Activated naive CD4-positive, alpha-beta T cell (primary cell): ENCODE results near the gene ECE1.
"Not testable (repeated sequence)": the region's sequence is repeated elsewhere in the genome, so short reads cannot be mapped to it uniquely, and the experiment has no call there.

ENCODE experiments used
- DNase-seq, 4 experiments: peaks; one replicate each; lab custom pipeline; 2025; lab: John Stamatoyannopoulos, UW

Gene ECE1

DNA sequence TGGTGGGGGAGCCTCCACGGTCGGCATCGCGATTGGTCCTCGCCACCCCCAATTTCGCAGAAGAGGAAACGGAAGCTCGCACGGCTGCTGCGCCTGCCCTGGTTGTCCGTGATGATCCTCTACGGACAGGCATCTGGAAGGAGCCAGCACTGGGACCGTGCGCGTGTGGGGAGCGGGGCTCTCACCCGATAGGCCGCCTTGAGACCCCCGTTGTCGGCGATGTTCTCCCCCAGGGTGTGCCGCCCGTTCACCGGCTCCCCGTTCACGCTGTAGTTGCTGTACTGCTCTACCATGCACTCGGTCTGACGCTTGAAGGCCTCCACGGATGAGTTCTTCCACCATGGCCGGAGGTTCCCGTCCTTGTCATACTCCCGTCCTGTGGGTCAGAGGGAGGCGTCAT, 65.2 kb downstream of the ECE1 start:
- no peak for DNase-seq

- no peak for DNase-seq
Observed at GRCh38 chr1:21220815-21221214, 69.4 kb downstream of the ECE1 start.

GRCh38 chr1:21219674-21220073, 70.6 kb downstream of the ECE1 start:
- DNase-seq, result no peak

- peak in 2 of 4 experiments; percentile 18 to 27 for DNase-seq
Observed at GRCh38 chr1:21217812-21218596, 72.3 kb downstream of the ECE1 start.

GRCh38 chr1:21216835-21217811, 73.1 kb downstream of the ECE1 start:
- peak; percentile 16 to 57 (median 36) for DNase-seq

GRCh38 chr1:21212126-21212525, 78.1 kb downstream of the ECE1 start:
- no peak for DNase-seq

DNA sequence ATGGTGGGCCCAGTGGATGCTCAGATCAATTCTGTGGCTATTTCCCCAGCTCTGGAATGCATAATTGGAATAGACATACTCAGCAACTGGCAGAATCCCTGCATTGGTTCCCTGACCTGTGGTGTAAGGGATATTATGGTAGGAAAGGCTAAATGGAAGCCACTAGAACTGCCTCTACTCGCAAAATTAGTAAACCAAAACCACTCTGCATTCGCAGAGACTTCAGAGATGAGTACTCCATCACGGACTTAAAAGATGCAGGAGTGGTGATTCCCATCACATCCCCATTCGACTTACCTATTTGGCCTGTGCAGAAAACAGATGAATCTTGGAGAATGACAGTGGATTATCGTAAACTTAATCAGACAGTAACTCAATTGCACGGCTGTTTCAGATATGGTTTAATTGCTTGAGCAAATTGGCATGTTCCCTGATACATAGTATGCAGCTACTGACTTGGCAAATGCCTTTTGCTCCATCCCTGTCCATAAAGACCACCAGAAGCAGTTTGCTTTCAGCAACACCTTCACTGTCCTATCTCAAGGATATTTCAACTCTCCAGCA, 82.0 kb downstream of the ECE1 start:
- not testable (repeated sequence) for DNase-seq

- DNase-seq, result no peak
Observed at GRCh38 chr1:21206117-21206516, 84.1 kb downstream of the ECE1 start.

DNA sequence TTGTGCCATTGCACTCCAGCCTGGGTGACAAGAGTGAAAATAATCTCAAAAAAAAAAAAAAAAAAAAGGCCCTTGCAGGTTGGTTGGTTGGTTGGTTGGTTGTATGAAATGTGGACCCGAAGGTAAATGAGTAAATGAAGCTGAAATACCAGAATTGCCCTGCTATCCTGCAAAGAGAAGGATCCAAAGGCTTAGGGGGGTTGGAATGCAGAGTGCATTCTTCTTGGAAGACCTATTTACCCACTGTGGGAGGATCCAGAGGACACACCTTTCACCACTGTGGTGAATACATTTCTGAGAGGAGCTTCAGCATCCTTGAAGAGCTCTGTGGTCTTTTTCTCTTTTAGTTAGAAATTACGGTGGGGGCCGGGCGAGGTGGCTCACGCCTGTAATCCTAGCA, 84.8 kb downstream of the ECE1 start:
- no peak for DNase-seq

DNA sequence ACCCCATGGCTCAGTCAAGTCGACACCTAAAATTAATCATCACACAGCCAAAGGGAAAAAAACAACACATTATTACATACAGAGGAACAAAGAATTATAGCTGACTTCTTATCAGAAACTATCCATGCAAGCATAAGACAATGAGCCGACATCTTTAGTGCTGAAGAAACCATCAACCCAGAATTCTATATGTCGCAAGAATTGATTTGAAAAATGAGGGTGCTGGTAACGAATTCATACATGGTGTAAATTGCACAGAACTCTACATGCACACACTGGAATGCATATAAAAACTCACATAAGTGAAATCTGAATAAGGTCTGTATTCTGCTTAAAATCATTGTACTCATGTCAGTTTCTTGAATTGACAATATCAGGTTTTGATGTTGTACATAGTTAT, 88.6 kb downstream of the ECE1 start:
- DNase-seq, result no peak

DNA sequence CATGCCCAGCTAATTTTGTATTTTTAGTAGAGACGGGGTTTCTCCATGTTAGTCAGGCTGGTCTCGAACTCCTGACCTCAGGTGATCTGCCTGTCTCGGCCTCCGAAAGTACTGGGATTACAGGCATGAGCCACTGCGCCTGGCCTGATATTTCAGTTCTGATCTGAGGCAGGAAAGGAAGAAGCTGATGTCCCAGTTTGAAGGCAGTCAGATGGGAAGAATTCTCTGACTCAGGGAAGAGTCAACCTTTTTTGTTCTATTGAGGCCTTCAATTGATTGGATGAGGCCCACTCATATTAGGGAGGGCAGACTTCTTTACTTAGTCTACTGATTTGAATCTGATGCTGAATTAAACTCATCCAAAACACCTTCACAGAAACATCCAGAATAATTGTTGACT, 89.0 kb downstream of the ECE1 start:
- not testable (repeated sequence) for DNase-seq

DNA sequence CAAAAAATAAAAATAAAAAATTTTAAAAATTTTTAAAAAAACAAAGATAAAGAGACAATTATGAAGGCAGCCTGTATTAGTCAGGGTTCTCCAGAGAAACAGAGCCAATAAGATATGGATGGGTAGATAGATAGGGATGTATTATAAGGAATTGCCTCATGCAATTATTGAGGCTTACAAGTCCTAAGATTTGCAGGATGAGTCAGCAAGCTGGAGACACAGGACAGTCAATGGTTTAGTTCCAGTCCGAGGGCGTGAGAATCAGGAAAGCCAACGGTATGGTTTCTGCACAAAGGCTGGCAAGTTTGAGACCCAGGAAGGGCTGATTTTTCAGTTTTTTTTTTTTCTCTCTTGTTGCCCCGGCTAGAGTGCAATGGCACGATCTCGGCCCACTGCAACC, 89.5 kb downstream of the ECE1 start:
- DNase-seq, result no peak

DNA sequence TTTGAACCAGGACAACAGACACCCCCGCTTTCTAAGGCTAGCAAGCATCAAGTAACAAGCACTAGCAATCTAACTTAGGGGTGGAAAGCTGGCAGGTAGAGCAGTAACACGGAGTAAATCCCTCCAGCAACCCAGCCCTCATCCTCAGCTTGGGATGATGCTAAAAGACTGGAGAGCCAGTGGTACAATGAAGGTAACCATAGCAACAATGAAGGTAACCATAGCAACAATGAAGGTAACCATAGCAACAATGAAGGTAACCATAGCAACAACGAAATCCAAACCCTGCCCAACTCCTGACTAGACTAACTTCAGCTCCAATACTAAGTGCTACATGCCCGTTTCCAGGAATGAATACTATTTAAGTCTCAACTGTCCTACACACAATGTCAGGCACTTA, 91.3 kb downstream of the ECE1 start:
- DNase-seq, result no peak

DNA sequence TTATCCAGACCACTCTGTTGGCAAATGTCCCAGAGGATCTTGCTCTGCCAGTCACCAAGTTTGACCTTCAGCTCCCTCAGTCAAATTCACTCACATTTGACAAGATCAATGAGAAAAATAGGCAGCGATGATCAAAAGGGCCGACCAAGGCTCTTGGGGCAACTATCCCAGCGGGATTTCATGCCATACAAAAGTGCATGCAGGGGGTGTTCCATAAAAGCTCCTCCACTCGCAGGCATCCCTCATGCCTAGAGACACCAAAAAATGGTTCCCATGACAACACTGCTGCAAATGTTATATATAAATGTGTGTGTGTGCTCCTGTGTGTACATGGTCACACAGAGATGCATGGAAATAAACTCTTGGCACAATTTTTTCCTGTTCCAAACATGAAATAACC, 97.4 kb downstream of the ECE1 start:
- no peak for DNase-seq

- DNase-seq, result no peak
Observed at GRCh38 chr1:21192284-21192683, 98.0 kb downstream of the ECE1 start.

GRCh38 chr1:21190771-21191170, 99.5 kb downstream of the ECE1 start:
- DNase-seq, result not testable (repeated sequence)

GRCh38 chr1:21189906-21190500, 100.3 kb downstream of the ECE1 start:
- DNase-seq, result no peak

DNA sequence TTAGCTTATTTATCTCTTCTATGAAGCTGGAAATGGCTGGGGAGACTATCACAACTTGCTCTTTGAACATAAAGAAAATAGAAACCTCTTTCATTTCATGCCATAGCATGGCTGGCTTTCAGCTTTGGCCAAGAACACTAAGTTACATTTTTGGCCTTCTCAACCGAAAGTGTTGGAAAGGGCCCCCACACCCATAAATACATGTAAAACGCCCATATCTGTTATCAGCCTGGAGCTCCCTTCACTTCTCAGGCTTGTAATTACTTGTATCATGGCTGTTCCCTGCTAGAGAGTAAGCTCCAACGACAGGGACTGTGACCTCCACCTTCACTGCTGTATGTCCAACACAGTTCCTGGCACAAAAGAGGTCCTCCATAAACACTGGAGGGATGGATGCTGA, 100.8 kb downstream of the ECE1 start:
- DNase-seq, result no peak

DNA sequence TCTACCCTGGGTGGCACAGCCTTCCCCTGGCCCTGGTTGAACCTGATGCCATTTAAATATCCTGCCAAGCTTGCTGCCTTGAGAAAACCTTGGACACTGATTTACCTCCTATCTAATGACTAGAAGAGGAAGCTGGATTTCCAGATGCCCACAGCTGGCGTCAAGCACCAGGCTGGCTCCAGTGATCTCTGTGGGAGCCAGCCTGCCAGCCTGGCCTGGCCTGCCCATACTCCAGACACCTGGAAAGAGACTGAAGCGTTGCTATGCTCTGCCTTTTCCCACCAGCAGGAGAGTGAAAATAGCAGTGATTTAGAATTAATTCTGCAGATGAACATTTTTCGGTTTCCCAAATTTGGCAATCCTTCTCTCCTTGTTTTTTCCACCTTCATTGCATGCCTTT, 102.0 kb downstream of the ECE1 start:
- no peak for DNase-seq

GRCh38 chr1:21185221-21185731, 105.0 kb downstream of the ECE1 start:
- no peak for DNase-seq

- no peak for DNase-seq
Observed at GRCh38 chr1:21184276-21184675, 106.0 kb downstream of the ECE1 start.

DNA sequence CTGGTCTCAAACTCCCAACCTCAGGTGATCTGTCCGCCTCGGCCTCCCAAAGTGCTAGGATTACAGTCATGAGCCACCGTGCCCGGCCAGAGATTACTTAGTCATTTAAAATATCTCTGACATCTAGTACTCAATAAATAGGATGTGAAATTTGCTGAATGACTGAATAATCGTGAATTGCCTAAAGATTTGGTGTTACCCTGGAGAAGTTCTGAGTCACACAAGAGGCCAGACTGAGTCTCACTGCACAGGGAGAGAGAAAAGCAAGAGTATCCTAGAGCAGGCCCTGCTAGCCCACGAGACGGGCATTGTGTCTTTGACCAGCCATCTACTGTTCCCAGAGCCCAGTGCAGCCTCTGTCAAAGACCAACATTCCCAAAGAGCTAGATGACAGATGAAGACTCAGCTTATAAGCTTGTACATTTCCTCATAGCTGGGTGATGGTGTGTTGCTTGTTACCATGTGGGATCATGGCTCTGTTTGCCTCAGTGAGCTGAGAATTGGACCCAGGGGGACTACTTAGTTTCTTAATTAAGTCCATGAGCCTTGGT, 108.0 kb downstream of the ECE1 start:
- DNase-seq, result no peak
